ENCODE data around the gene FLVCR1. TPM values are rescaled to one million over a fixed set of nuclear protein-coding genes. Genes with fewer than 3 reads are reported as not detected.

Gene FLVCR1
- total and polyA plus RNA-seq, 2 donors = 7.3 to 8.7 TPM

DNA sequence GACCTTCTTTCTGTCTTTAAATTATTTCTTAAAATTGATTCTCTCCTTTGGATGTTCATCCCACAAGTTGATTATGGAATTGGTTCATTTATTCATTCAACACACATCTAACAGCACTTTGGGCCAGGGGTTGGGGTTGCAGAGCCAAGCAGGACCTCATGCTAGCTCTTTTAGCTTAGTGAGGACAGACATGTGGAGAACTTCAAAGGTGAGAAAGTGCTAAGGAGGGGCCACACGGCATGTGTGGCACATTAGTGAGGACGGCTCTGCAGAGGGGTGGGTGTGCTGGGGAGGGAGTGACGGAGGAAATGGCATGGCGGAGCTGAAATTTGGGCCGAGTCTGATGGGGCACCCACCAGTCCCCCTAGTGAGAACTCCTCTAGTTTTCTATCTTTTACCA is 59.8 kb downstream of the FLVCR1 start:
- WGBS = 93% methylated on average over 5 of the region's 5 CpGs
- no peak overlapping the region for H3K4me3 ChIP-seq (ENCODE audit: low read length in 2 of 2)
- peaks cover 0 to 5% of the 10 kb centered on the region in 2 donors for H3K4me1 ChIP-seq (ENCODE audit: control insufficient read depth in 2 of 2, insufficient read depth in 2 of 2, low read length in 2 of 2)
- H3K27ac ChIP-seq (ENCODE audit: low read depth in 1 of 2, low read length in 1 of 2) = no peak overlapping the region
- no peaks in the 10 kb centered on the region for H3K36me3 ChIP-seq (ENCODE audit: control insufficient read depth in 2 of 2, insufficient read depth in 2 of 2, low read length in 1 of 2)
- DNase-seq (ENCODE audit: low read depth in 6 of 9, low spot score in 9 of 9) = no peak
- peaks cover 0 to 3% of the 10 kb centered on the region in 2 donors for H3K27me3 ChIP-seq (ENCODE audit: control insufficient read depth in 2 of 2, insufficient read depth in 1 of 2, low read length in 1 of 2)
- no peaks in the 10 kb centered on the region for H3K9me3 ChIP-seq (ENCODE audit: control insufficient read depth in 2 of 2, insufficient read depth in 1 of 2, low read length in 1 of 2)

DNA sequence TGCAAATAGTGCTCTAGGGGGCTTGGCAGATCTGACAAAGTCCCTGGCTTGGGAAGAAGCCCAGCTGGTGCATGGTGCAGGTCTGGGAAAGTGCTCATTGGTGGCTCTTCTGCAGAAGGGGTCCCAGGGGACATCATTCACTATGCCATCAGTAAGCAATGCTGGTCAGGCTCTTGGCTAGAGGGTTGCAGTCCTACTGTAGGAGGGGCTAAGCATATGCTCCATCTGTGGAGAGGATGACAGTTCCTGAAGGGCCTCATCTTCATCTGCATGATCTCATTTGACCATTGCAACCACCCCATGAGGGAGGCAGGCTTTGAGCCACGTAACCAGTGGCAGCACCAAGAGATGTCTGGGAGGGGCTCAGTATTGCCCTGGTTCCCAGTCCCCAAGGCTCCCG is 60.7 kb downstream of the FLVCR1 start:
- no peak overlapping the region for H3K27ac ChIP-seq (ENCODE audit: low read depth in 1 of 2, low read length in 1 of 2)
- H3K4me1 ChIP-seq (ENCODE audit: control insufficient read depth in 2 of 2, insufficient read depth in 2 of 2, low read length in 2 of 2) = peaks cover 0 to 5% of the 10 kb centered on the region in 2 donors
- no peak for DNase-seq (ENCODE audit: low read depth in 6 of 9, low spot score in 9 of 9)
- H3K4me3 ChIP-seq (ENCODE audit: low read length in 2 of 2) = no peak overlapping the region
- no peaks in the 10 kb centered on the region for H3K9me3 ChIP-seq (ENCODE audit: control insufficient read depth in 2 of 2, insufficient read depth in 1 of 2, low read length in 1 of 2)
- 99% methylated on average over 2 of the region's 2 CpGs for WGBS
- H3K36me3 ChIP-seq (ENCODE audit: control insufficient read depth in 2 of 2, insufficient read depth in 2 of 2, low read length in 1 of 2) = no peaks in the 10 kb centered on the region
- peaks cover 0 to 3% of the 10 kb centered on the region in 2 donors for H3K27me3 ChIP-seq (ENCODE audit: control insufficient read depth in 2 of 2, insufficient read depth in 1 of 2, low read length in 1 of 2)

DNA sequence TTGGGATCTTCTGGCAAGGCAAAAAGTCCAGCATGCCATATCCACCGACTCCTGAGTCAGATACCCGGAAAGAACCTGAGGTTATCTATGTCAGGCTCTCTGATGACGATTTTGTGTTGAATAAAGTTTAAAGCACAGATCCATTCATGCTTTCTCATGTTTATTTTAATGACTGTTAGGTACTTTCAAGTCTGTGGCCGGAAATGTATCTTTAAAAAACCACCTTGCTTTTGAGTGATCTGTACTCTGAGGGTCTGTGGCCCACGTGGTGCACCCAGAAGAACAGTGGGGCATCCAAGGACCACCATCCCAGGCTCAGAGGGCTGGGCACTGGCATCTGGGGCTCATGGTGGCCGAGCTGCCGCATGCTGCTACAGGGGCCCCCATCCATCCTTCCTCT is 62.2 kb downstream of the FLVCR1 start:
- H3K9me3 ChIP-seq (ENCODE audit: control insufficient read depth in 2 of 2, insufficient read depth in 1 of 2, low read length in 1 of 2) = no peaks in the 10 kb centered on the region
- H3K4me3 ChIP-seq (ENCODE audit: low read length in 2 of 2) = no peak overlapping the region
- no peak for DNase-seq (ENCODE audit: low read depth in 6 of 9, low spot score in 9 of 9)
- no peaks in the 10 kb centered on the region for H3K36me3 ChIP-seq (ENCODE audit: control insufficient read depth in 2 of 2, insufficient read depth in 2 of 2, low read length in 1 of 2)
- no peak overlapping the region for H3K27ac ChIP-seq (ENCODE audit: low read depth in 1 of 2, low read length in 1 of 2)
- peaks cover 0 to 3% of the 10 kb centered on the region in 2 donors for H3K27me3 ChIP-seq (ENCODE audit: control insufficient read depth in 2 of 2, insufficient read depth in 1 of 2, low read length in 1 of 2)
- peaks cover 0 to 3% of the 10 kb centered on the region in 2 donors for H3K4me1 ChIP-seq (ENCODE audit: control insufficient read depth in 2 of 2, insufficient read depth in 2 of 2, low read length in 2 of 2)
- 81% methylated on average over 7 of the region's 7 CpGs for WGBS

DNA sequence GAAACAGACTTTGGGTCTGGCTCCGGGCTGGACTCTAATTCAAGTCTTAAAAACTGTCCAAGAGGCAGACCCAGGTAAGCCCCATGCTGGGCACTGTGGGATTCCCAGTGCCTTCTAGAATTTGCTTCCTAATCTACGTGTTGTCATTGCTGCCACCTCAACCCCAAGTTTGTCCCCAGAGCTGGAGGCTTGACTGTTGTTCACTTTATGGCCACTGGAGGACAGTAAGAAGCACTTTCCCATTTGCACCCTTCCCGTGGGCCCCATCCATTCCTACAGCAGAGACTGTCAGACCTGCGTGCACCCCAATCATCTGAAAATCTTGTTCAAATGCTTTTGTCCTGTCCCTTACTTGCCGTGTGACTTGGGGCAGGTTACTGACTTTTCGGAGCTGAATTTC is 62.8 kb downstream of the FLVCR1 start:
- peaks cover 0 to 3% of the 10 kb centered on the region in 2 donors for H3K27me3 ChIP-seq (ENCODE audit: control insufficient read depth in 2 of 2, insufficient read depth in 1 of 2, low read length in 1 of 2)
- no peak for DNase-seq (ENCODE audit: low read depth in 6 of 9, low spot score in 9 of 9)
- no peak overlapping the region for H3K4me3 ChIP-seq (ENCODE audit: low read length in 2 of 2)
- WGBS = 81% methylated on average over 6 of the region's 6 CpGs
- H3K27ac ChIP-seq (ENCODE audit: low read depth in 1 of 2, low read length in 1 of 2) = no peak overlapping the region
- no peaks in the 10 kb centered on the region for H3K9me3 ChIP-seq (ENCODE audit: control insufficient read depth in 2 of 2, insufficient read depth in 1 of 2, low read length in 1 of 2)
- peaks cover 0 to 3% of the 10 kb centered on the region in 2 donors for H3K4me1 ChIP-seq (ENCODE audit: control insufficient read depth in 2 of 2, insufficient read depth in 2 of 2, low read length in 2 of 2)
- no peaks in the 10 kb centered on the region for H3K36me3 ChIP-seq (ENCODE audit: control insufficient read depth in 2 of 2, insufficient read depth in 2 of 2, low read length in 1 of 2)

DNA sequence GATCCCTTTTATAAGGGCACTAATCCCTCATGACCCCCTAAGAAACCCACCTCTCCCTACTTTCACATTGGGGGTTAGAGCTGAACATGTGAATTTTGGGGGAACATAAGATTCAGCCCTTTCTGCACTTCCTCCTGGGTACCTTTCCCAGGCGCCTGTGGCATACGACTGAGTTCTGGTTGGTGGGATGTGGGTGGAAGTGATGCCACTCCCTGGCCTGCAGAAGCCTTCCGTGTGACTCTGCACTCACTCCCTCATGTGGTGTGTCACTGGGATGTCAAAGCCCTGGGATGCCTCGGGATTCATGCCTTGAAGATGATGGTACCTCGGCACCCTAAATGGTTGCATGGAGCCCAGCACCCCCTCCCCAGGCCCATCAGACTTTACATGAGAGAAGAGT is 63.9 kb downstream of the FLVCR1 start:
- Histone ChIP-seq H3K36me3 (ENCODE audit: control insufficient read depth in 2 of 2, insufficient read depth in 2 of 2, low read length in 1 of 2) (no peaks in the 10 kb centered on the region), H3K27me3 (ENCODE audit: control insufficient read depth in 2 of 2, insufficient read depth in 1 of 2, low read length in 1 of 2) (peaks cover 0 to under 1% of the 10 kb centered on the region in 2 donors), H3K4me1 (ENCODE audit: control insufficient read depth in 2 of 2, insufficient read depth in 2 of 2, low read length in 2 of 2) (no peaks in the 10 kb centered on the region), H3K4me3 (ENCODE audit: low read length in 2 of 2) (no peak overlapping the region), H3K27ac (ENCODE audit: low read depth in 1 of 2, low read length in 1 of 2) (no peak overlapping the region), H3K9me3 (ENCODE audit: control insufficient read depth in 2 of 2, insufficient read depth in 1 of 2, low read length in 1 of 2) (no peaks in the 10 kb centered on the region)
- DNase-seq (ENCODE audit: low read depth in 6 of 9, low spot score in 9 of 9) = no peak
- 90% methylated on average over 5 of the region's 5 CpGs for WGBS

DNA sequence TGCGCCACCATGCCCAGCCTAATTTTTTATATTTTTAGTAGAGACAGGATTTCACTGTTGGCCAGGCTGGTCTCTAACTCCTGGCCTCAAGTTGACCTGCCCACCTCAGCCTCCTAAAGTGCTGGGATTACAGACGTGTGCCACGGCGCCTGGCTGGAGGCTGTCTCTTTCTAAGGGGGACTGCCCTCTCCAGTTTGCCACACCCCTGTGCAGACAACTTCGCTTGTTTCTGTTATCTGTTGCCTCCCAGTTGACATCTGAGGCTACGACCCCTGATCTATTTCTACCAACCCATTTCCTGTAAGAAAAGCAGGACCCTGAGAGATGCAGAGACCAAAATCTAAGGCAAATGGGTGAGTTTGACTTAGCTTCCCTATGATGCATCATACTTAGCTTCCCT is 68.3 kb downstream of the FLVCR1 start:
- Histone ChIP-seq H3K27ac (ENCODE audit: low read depth in 1 of 2, low read length in 1 of 2) (no peak overlapping the region), H3K9me3 (ENCODE audit: control insufficient read depth in 2 of 2, insufficient read depth in 1 of 2, low read length in 1 of 2) (no peaks in the 10 kb centered on the region), H3K4me3 (ENCODE audit: low read length in 2 of 2) (no peak overlapping the region), H3K4me1 (ENCODE audit: control insufficient read depth in 2 of 2, insufficient read depth in 2 of 2, low read length in 2 of 2) (peaks cover 0 to 5% of the 10 kb centered on the region in 2 donors), H3K27me3 (ENCODE audit: control insufficient read depth in 2 of 2, insufficient read depth in 1 of 2, low read length in 1 of 2) (no peaks in the 10 kb centered on the region), H3K36me3 (ENCODE audit: control insufficient read depth in 2 of 2, insufficient read depth in 2 of 2, low read length in 1 of 2) (no peaks in the 10 kb centered on the region)
- WGBS = 86% methylated on average over 6 of the region's 6 CpGs
- DNase-seq (ENCODE audit: low read depth in 6 of 9, low spot score in 9 of 9) = no peak

DNA sequence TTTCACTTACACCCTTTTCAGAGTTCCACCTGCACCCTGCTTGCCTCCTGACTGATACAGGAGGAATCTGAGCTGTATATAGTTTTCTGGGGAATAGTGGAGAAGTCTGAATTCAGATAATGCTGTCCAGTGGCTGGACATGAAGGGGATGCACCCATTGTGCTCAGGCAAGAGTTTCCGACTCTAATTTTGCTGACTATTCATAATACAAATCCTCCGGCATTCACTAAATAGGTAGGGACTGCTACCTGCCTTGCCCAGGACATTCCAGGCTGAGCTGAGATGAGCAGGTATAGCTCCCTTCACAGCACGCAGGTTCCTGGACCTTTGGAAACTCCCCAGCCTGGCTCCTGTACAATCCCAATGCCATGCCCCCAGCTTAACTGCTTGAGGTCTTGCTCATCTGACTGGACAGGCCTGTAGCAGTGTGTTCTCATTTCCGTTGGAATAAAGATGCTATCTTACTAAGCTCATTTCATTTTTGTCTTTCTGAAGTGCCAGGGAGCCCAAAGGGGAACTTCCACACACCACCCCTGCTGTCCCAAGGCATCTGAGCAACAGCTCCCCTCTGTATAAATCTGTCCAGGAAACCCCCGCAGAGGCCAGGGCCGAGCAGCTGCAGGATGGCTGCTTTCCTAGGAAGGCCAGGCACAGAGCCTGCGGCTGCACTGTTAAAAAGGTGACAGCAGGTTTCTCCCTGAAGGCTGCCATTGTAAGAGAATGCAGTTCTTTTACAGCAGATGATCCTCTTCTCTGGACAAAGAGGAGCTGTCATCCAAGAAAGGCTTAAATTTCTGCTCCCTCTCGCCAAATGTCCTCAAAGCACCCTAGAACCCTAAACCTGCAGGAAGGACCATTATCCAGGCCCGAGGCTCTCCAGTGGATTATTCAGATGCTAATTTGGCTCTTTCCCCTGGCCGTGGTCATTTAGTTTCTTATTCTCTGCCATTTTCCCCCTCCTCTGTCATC is 70.5 kb downstream of the FLVCR1 start:
- Histone ChIP-seq H3K4me1 (ENCODE audit: control insufficient read depth in 2 of 2, insufficient read depth in 2 of 2, low read length in 2 of 2) (peaks cover 0 to 5% of the 10 kb centered on the region in 2 donors), H3K27me3 (ENCODE audit: control insufficient read depth in 2 of 2, insufficient read depth in 1 of 2, low read length in 1 of 2) (no peaks in the 10 kb centered on the region), H3K4me3 (ENCODE audit: low read length in 2 of 2) (no peak overlapping the region), H3K9me3 (ENCODE audit: control insufficient read depth in 2 of 2, insufficient read depth in 1 of 2, low read length in 1 of 2) (no peaks in the 10 kb centered on the region), H3K27ac (ENCODE audit: low read depth in 1 of 2, low read length in 1 of 2) (peak overlapping the region in 1 of 2 donors; percentile 18), H3K36me3 (ENCODE audit: control insufficient read depth in 2 of 2, insufficient read depth in 2 of 2, low read length in 1 of 2) (no peaks in the 10 kb centered on the region)
- WGBS = 62% methylated on average over 10 of the region's 10 CpGs
- DNase-seq (ENCODE audit: low read depth in 6 of 9, low spot score in 9 of 9) = no peak

DNA sequence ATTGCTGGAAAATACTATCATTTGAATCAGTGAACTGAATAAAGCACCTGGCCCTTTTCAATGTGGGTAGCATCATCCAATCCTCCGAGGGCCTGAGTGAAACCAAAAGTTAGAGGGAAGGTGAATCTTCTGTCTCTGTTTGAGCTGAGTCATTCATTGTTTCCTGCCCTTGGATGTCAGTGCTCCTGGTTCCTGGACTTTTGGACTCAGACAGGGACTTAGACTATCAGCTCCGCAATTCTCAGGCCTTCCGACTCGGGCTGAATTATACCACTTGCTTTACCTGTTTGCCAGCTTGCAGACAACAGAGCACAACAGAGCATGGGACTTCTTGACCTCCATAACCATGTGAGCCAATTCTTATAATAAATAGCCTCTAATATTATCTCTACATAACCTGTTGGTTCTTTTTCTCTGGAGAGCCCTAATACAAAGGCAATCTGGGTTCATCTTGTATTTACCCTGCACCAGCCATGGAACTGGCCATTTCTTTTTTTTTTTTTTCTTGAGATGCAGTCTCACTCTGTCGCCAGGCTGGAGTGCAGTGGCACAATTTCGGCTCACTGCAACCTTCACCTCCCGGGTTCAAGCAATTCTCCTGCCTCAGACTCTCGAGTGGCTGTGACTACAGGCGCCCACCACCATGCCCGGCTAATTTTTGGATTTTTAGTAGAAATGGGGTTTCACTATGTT is 73.1 kb downstream of the FLVCR1 start:
- Histone ChIP-seq H3K9me3 (ENCODE audit: control insufficient read depth in 2 of 2, insufficient read depth in 1 of 2, low read length in 1 of 2) (no peaks in the 10 kb centered on the region), H3K27me3 (ENCODE audit: control insufficient read depth in 2 of 2, insufficient read depth in 1 of 2, low read length in 1 of 2) (no peaks in the 10 kb centered on the region), H3K4me1 (ENCODE audit: control insufficient read depth in 2 of 2, insufficient read depth in 2 of 2, low read length in 2 of 2) (peaks cover 0 to 5% of the 10 kb centered on the region in 2 donors), H3K36me3 (ENCODE audit: control insufficient read depth in 2 of 2, insufficient read depth in 2 of 2, low read length in 1 of 2) (no peaks in the 10 kb centered on the region), H3K4me3 (ENCODE audit: low read length in 2 of 2) (no peak overlapping the region), H3K27ac (ENCODE audit: low read depth in 1 of 2, low read length in 1 of 2) (no peak overlapping the region)
- WGBS = 87% methylated on average over 10 of the region's 10 CpGs
- DNase-seq (ENCODE audit: low read depth in 6 of 9, low spot score in 9 of 9) = no peak

DNA sequence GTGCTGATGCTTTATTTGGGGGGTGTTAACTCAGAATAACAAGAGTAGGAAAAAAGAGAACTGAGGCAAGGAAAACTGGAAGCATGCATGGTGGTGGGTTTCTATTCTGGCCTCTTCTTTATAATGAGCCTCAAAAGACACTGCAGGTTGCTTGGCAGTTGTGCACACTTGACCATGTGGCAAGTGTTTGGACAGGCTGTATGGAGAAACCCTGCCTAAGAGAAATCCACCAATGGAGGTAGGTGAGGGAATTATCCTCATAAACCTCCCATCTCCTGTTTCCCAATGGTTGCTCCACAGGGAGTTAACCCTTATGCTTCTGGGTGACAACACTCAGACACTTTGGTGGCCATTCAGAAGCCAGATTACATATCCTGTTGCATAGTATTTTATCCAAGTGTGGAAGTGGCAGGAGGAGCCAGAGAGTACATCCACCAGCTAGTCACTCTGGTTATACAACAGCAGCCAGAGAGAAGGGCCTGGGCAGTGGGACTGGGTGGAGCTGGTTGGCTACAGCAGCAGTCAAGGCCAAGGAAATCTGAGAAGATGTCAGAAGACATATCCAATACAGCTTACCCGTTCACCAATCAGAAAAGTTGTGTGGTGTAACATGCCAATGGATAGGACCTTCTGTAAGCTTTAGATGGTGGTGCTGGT is 75.9 kb downstream of the FLVCR1 start:
- Histone ChIP-seq H3K36me3 (ENCODE audit: control insufficient read depth in 2 of 2, insufficient read depth in 2 of 2, low read length in 1 of 2) (no peaks in the 10 kb centered on the region), H3K9me3 (ENCODE audit: control insufficient read depth in 2 of 2, insufficient read depth in 1 of 2, low read length in 1 of 2) (no peaks in the 10 kb centered on the region), H3K27ac (ENCODE audit: low read depth in 1 of 2, low read length in 1 of 2) (no peak overlapping the region), H3K4me3 (ENCODE audit: low read length in 2 of 2) (no peak overlapping the region), H3K4me1 (ENCODE audit: control insufficient read depth in 2 of 2, insufficient read depth in 2 of 2, low read length in 2 of 2) (peaks cover 2 to 3% of the 10 kb centered on the region in 2 donors), H3K27me3 (ENCODE audit: control insufficient read depth in 2 of 2, insufficient read depth in 1 of 2, low read length in 1 of 2) (no peaks in the 10 kb centered on the region)
- 93% methylated on average over 1 of the region's 1 CpG for WGBS
- DNase-seq (ENCODE audit: low read depth in 6 of 9, low spot score in 9 of 9) = no peak
